Measurements from ENCODE around the gene IFNA14.
"Not testable (repeated sequence)": the region's sequence is repeated elsewhere in the genome, so short reads cannot be mapped to it uniquely, and the experiment has no call there.

IFNA14 gene

GRCh38 chr9:21213411-21214326, 26.1 kb downstream of the IFNA14 start:
- DNase-seq: not testable (repeated sequence)

- not testable (repeated sequence) for DNase-seq
Observed at GRCh38 chr9:21212160-21212559, 27.6 kb downstream of the IFNA14 start.

- DNase-seq: not testable (repeated sequence)
Observed at GRCh38 chr9:21210782-21211181, 29.0 kb downstream of the IFNA14 start.

- DNase-seq: no peak
Observed at GRCh38 chr9:21210311-21210710, 29.5 kb downstream of the IFNA14 start.

- not testable (repeated sequence) for DNase-seq
Observed at GRCh38 chr9:21207043-21207442, 32.8 kb downstream of the IFNA14 start, which contains the start of gene IFNA10. TSS of gene IFNA10 (minus strand) at chr9:21207143. CDS start at chr9:21207097, 46 bp downstream.

GRCh38 chr9:21205204-21205603, 34.6 kb downstream of the IFNA14 start:
- no peak for DNase-seq

GRCh38 chr9:21202105-21202504, 37.7 kb downstream of the IFNA14 start, which contains the start of gene IFNA7:
TSS of gene IFNA7 (minus strand) at chr9:21202205. CDS start at chr9:21202165, 40 bp downstream.
- not testable (repeated sequence) for DNase-seq

GRCh38 chr9:21194867-21195776, 44.7 kb downstream of the IFNA14 start:
- peak; percentile 13 for DNase-seq

Measured in activated effector memory CD4-positive, alpha-beta T cell treated with Interleukin-2 at 50 U/mL for 16 hours (primary cell).